Measurements from ENCODE around the gene ADGRB3. TPM values are rescaled to one million over a fixed set of nuclear protein-coding genes. Genes with fewer than 3 reads are reported as not detected.

Gene ADGRB3
- total RNA-seq, 3 donors from 2014 or later: 0.43 to 7.8 (median 0.72) TPM

GRCh38 chr6:68628161-68628560 is 6.9 kb upstream of the ADGRB3 start:
- intact Hi-C loops (cut with DNase I, micrococcal nuclease): no loop called here
- H3K9me3 ChIP-seq: no peaks in the 10 kb centered on the region
- H3K4me3 ChIP-seq: no peak overlapping the region
- no peaks in the 10 kb centered on the region for H3K36me3 ChIP-seq (ENCODE audit: low read depth)
- no peak for ATAC-seq
- DNase-seq: no peak
- no peaks in the 10 kb centered on the region for H3K4me1 ChIP-seq (ENCODE audit: low read depth)
- TF ChIP-seq CTCF (IDR thresholded peaks at IDR 0.05): no peak

GRCh38 chr6:68632734-68633133 is 2.3 kb upstream of the ADGRB3 start:
- no peak for TF ChIP-seq CTCF (IDR thresholded peaks at IDR 0.05)
- intact Hi-C loops (cut with DNase I, micrococcal nuclease): no loop called here
- ATAC-seq (no peak), DNase-seq (no peak)
- H3K4me1 ChIP-seq (ENCODE audit: low read depth): peaks cover 5% of the 10 kb centered on the region
- H3K9me3 ChIP-seq: no peaks in the 10 kb centered on the region
- no peaks in the 10 kb centered on the region for H3K36me3 ChIP-seq (ENCODE audit: low read depth)
- H3K4me3 ChIP-seq: no peak overlapping the region

- H3K9me3 ChIP-seq: no peaks in the 10 kb centered on the region
- intact Hi-C loops (cut with DNase I, micrococcal nuclease): no loop called here
- peaks cover 5% of the 10 kb centered on the region for H3K4me1 ChIP-seq (ENCODE audit: low read depth)
- ATAC-seq (no peak), DNase-seq (no peak)
- no peak for TF ChIP-seq CTCF (IDR thresholded peaks at IDR 0.05)
- no peak overlapping the region for H3K4me3 ChIP-seq
- H3K36me3 ChIP-seq (ENCODE audit: low read depth): no peaks in the 10 kb centered on the region
Measured at GRCh38 chr6:68633281-68633971, 1.7 kb upstream of the ADGRB3 start.

- Histone ChIP-seq H3K4me3 (no peak overlapping the region), H3K4me1 (ENCODE audit: low read depth) (peaks cover 5% of the 10 kb centered on the region), H3K36me3 (ENCODE audit: low read depth) (no peaks in the 10 kb centered on the region), H3K9me3 (no peaks in the 10 kb centered on the region)
- TF ChIP-seq CTCF (IDR thresholded peaks at IDR 0.05): no peak
- intact Hi-C loops (cut with DNase I, micrococcal nuclease): no loop called here
- DNase-seq (peak in 1 of 3 donors; percentile 8), ATAC-seq (peak; percentile 19)
Measured at GRCh38 chr6:68633972-68634725, 933 bp upstream of the ADGRB3 start.

GRCh38 chr6:68635412-68635705 is 277 bp downstream of the ADGRB3 start:
- intact Hi-C loops (cut with DNase I, micrococcal nuclease): no loop called here
- peaks cover 5% of the 10 kb centered on the region for H3K4me1 ChIP-seq (ENCODE audit: low read depth)
- H3K36me3 ChIP-seq (ENCODE audit: low read depth): no peaks in the 10 kb centered on the region
- no peak for ATAC-seq
- H3K9me3 ChIP-seq: no peaks in the 10 kb centered on the region
- peak overlapping the region; percentile 9 for H3K4me3 ChIP-seq
- no peak for TF ChIP-seq CTCF (IDR thresholded peaks at IDR 0.05)
- no peak for DNase-seq

Data from mucosa of descending colon (tissue), 3 donors.